T-helper 1 cell treated with Interleukin-12 subunit alpha and Interleukin-12 subunit beta and Interleukin-4 antibody, amounts not matched to agents 30 μg/mL and 1 μg/mL, for 36 hours (primary cell): ENCODE data around the gene ADRA2A.
A peak's percentile ranks its signal among the peaks of the same experiment; 100 is the strongest.

Source experiments
- H3K27ac Mint-ChIP-seq: one replicate; pipeline ENCODE4 v1.8.0; 2021; ENCODE audit warnings: mild to moderate bottlenecking, mixed read lengths
- H3K27me3 Mint-ChIP-seq: one replicate; pipeline ENCODE4 v1.8.0; 2021; ENCODE audit warnings: low read depth, mixed read lengths
- H3K36me3 Mint-ChIP-seq: one replicate; pipeline ENCODE4 v1.8.0; 2021; ENCODE audit warnings: low read depth, mixed read lengths
- H3K4me1 Mint-ChIP-seq: one replicate; pipeline ENCODE4 v1.8.0; 2021; ENCODE audit warnings: low read depth, mixed read lengths
- H3K4me3 Mint-ChIP-seq: one replicate; pipeline ENCODE4 v1.8.0; 2021; ENCODE audit warnings: mild to moderate bottlenecking, moderate library complexity, mixed read lengths
- H3K9me3 Mint-ChIP-seq: one replicate; pipeline ENCODE4 v1.8.0; 2021; ENCODE audit warnings: mixed read lengths

Gene ADRA2A

DNA sequence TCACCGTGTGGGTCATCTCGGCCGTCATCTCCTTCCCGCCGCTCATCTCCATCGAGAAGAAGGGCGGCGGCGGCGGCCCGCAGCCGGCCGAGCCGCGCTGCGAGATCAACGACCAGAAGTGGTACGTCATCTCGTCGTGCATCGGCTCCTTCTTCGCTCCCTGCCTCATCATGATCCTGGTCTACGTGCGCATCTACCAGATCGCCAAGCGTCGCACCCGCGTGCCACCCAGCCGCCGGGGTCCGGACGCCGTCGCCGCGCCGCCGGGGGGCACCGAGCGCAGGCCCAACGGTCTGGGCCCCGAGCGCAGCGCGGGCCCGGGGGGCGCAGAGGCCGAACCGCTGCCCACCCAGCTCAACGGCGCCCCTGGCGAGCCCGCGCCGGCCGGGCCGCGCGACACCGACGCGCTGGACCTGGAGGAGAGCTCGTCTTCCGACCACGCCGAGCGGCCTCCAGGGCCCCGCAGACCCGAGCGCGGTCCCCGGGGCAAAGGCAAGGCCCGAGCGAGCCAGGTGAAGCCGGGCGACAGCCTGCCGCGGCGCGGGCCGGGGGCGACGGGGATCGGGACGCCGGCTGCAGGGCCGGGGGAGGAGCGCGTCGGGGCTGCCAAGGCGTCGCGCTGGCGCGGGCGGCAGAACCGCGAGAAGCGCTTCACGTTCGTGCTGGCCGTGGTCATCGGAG lies 1.8 kb downstream of the ADRA2A start:
- H3K9me3 Mint-ChIP-seq: no peaks in the 10 kb centered on the region
- peaks cover 58% of the 10 kb centered on the region for H3K27me3 Mint-ChIP-seq
- no peak overlapping the region for H3K27ac Mint-ChIP-seq
- no peaks in the 10 kb centered on the region for H3K36me3 Mint-ChIP-seq
- no peak overlapping the region for H3K4me3 Mint-ChIP-seq
- peaks cover 4% of the 10 kb centered on the region for H3K4me1 Mint-ChIP-seq

DNA sequence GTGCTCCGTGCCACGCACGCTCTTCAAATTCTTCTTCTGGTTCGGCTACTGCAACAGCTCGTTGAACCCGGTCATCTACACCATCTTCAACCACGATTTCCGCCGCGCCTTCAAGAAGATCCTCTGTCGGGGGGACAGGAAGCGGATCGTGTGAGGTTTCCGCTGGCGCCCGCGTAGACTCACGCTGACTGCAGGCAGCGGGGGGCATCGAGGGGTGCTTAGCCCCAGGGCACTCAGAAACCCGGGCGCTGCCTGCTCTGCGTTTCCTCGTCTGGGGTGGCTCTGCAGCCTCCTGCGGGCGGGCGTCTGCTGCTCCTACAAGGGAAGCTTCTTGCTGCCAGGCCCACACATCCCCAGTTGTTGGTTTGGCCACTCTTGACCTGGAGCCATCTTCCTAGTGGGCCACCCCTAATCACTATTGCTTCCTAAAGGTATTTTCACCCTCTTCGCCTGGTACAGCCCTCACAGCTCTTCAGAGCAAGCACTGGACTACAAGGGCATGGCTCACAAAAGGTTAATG lies 2.5 kb downstream of the ADRA2A start:
- Mint-ChIP-seq H3K27ac (no peak overlapping the region), H3K36me3 (no peaks in the 10 kb centered on the region), H3K9me3 (no peaks in the 10 kb centered on the region), H3K4me1 (peaks cover 4% of the 10 kb centered on the region), H3K27me3 (peaks cover 53% of the 10 kb centered on the region), H3K4me3 (peak overlapping the region; percentile 28)

GRCh38 chr10:111079781-111080180 lies 3.0 kb downstream of the ADRA2A start:
- no peak overlapping the region for H3K4me3 Mint-ChIP-seq
- H3K9me3 Mint-ChIP-seq: no peaks in the 10 kb centered on the region
- H3K27me3 Mint-ChIP-seq: peaks cover 52% of the 10 kb centered on the region

GRCh38 chr10:111080224-111080623 lies 3.4 kb downstream of the ADRA2A start:
- H3K4me1 Mint-ChIP-seq: peaks cover 2% of the 10 kb centered on the region
- H3K4me3 Mint-ChIP-seq: no peak overlapping the region
- no peaks in the 10 kb centered on the region for H3K36me3 Mint-ChIP-seq
- H3K27me3 Mint-ChIP-seq: peaks cover 50% of the 10 kb centered on the region
- no peak overlapping the region for H3K27ac Mint-ChIP-seq
- no peaks in the 10 kb centered on the region for H3K9me3 Mint-ChIP-seq

More at GRCh38 chr10:111079781-111080180, 3.0 kb downstream of the ADRA2A start:
- Mint-ChIP-seq H3K36me3 (no peaks in the 10 kb centered on the region), H3K4me1 (peaks cover 4% of the 10 kb centered on the region), H3K27ac (no peak overlapping the region)

DNA sequence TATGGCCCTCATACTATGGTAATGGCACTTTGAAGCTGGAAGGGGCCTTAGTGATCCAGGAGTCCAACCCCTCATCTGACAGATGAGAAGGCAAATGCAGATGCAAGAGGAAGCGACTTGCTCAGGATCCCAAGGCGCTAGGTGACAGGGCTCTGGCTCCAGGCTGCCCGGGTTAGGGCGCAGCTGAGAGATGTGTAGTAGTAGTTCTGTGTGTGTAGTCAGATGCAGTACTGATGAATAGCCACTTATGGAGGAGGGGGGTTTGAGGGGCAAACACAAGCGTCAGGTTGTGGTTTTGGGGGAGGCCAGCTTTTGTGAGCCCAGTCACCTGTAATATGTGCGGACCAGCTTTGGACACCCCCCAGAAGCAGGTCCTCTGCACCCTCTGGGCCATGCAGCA lies 4.8 kb downstream of the ADRA2A start:
- peaks cover 2% of the 10 kb centered on the region for H3K4me1 Mint-ChIP-seq
- H3K27me3 Mint-ChIP-seq: peaks cover 43% of the 10 kb centered on the region
- H3K9me3 Mint-ChIP-seq: no peaks in the 10 kb centered on the region
- H3K27ac Mint-ChIP-seq: no peak overlapping the region
- no peaks in the 10 kb centered on the region for H3K36me3 Mint-ChIP-seq
- no peak overlapping the region for H3K4me3 Mint-ChIP-seq

GRCh38 chr10:111082102-111082975 lies 5.5 kb downstream of the ADRA2A start:
- Mint-ChIP-seq H3K9me3 (no peaks in the 10 kb centered on the region), H3K27ac (no peak overlapping the region), H3K36me3 (no peaks in the 10 kb centered on the region), H3K4me1 (peaks cover 2% of the 10 kb centered on the region), H3K27me3 (peaks cover 42% of the 10 kb centered on the region), H3K4me3 (no peak overlapping the region)

GRCh38 chr10:111083222-111084095 lies 6.6 kb downstream of the ADRA2A start:
- Mint-ChIP-seq H3K4me1 (no peaks in the 10 kb centered on the region), H3K27ac (no peak overlapping the region), H3K9me3 (no peaks in the 10 kb centered on the region), H3K27me3 (peaks cover 33% of the 10 kb centered on the region), H3K36me3 (no peaks in the 10 kb centered on the region), H3K4me3 (no peak overlapping the region)

DNA sequence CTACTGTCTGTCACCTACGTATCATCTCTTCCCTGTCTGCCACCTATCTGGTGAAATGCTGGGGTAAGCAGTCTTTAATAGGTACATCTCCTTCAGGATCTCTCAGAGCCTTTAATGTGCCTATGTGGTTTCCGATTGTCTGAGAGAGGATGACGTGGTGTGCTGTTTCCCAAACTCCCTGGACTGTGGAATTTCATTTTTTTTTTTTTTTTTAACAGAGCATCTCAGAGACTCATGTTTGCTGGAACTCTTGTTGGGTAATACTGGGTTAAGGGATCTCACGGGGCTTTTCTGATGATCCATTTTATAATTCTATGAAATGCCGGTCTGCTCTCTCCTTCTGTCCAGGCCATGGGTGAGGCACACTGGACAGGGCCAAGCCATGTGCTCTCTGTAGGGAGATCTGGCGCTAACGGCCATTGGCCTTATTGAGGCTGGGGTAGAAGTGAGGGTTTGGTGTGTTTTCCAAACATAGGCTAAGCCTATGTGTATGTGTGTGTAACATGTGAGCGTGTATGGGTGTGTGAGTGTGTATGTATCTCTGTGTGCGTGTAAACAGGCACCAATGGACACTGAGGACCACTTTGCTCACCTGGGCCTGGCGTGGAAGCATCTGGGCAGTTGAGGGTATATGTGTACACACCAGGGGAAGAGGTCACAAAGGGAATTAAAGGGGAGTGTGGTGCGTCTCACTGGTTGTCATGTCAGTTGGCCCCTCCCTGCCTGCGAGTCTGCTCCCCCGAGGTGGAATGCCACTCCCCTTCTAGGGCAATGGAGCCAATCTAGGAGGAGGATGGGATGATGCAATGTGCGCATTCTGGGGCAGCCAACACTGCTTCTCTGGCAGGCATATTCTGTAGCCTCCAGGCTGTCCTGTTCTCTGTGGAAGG lies 7.8 kb downstream of the ADRA2A start:
- no peak overlapping the region for H3K27ac Mint-ChIP-seq
- no peaks in the 10 kb centered on the region for H3K36me3 Mint-ChIP-seq
- no peaks in the 10 kb centered on the region for H3K9me3 Mint-ChIP-seq
- H3K27me3 Mint-ChIP-seq: peaks cover 32% of the 10 kb centered on the region
- H3K4me3 Mint-ChIP-seq: no peak overlapping the region
- H3K4me1 Mint-ChIP-seq: no peaks in the 10 kb centered on the region

DNA sequence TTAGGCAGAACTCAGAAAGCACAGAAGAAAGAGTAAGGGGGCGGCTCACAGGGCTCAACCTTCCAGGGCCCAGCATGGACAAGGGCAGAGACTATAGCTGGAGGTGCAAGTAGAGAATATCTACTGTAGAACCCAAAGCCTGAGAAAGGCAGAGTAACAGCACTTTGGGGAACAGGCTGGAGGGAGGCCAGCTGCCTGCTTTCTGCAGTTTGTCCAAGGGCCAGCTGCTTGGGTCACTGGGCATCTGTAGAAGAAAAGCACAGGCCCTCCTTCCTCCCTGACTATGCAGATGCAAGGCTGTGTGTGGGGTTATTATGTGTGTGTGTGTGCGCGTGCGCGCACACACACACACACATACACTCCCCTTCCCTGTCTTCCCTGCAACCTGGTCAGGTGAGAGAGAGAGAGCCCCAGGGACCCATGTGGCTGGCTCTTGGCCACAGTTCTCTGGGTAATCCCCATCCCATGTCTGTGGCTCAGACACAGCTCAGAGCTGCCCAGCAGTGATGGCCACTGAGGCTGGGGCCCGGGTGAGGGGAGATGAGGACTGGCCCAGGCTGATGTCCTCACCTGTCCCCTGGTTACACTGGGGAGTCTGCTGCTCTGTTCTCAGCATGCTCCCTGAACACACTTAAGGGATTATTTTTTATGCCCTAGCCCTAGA lies 9.0 kb downstream of the ADRA2A start:
- Mint-ChIP-seq H3K27ac (no peak overlapping the region), H3K9me3 (no peaks in the 10 kb centered on the region), H3K4me3 (no peak overlapping the region), H3K27me3 (peaks cover 32% of the 10 kb centered on the region), H3K4me1 (no peaks in the 10 kb centered on the region), H3K36me3 (no peaks in the 10 kb centered on the region)

DNA sequence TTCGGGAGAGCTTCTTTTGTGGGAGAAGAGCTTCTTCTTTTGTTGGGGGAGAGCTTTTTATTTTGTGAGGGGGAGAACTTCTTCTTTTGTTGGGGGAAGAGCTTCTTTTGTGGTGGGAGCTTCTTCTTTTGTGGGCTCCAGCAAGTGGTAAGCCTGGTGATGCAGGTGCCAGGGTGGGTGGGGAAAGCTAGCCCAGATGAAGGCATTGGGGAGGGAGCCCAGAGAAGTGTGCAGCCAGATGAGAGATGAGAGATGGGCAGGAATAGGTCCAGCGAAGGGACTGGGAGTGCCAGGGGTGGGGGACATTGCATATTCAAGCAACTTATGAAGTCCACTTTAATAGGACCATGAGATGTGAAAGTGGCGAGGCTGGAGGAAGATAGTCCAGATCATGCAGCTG lies 9.7 kb downstream of the ADRA2A start:
- peaks cover 36% of the 10 kb centered on the region for H3K27me3 Mint-ChIP-seq
- no peaks in the 10 kb centered on the region for H3K36me3 Mint-ChIP-seq
- H3K4me3 Mint-ChIP-seq: no peak overlapping the region
- no peak overlapping the region for H3K27ac Mint-ChIP-seq
- H3K9me3 Mint-ChIP-seq: no peaks in the 10 kb centered on the region
- H3K4me1 Mint-ChIP-seq: no peaks in the 10 kb centered on the region

DNA sequence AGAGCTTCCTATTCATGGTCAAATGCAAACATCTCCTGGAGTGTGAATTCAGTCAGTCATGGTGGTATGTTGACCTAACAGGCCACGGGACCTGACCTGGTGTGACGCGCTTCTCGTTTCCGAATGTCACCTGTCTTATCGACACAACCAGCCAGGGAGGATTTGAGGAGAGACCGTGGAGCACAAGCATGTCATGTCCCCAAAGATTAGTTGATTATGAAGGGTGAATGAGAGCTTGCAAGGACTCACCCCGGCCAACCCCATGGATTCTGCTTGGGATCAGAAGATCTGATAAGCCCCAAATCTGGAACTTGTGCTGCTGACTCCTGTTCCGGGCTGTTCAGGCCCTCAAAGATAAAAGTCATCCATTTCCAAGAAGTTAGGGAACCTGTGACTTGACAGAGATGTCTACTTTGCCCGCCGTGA lies 10.5 kb downstream of the ADRA2A start:
- H3K27ac Mint-ChIP-seq: no peak overlapping the region
- H3K4me1 Mint-ChIP-seq: no peaks in the 10 kb centered on the region
- no peak overlapping the region for H3K4me3 Mint-ChIP-seq
- H3K27me3 Mint-ChIP-seq: peaks cover 41% of the 10 kb centered on the region
- H3K9me3 Mint-ChIP-seq: no peaks in the 10 kb centered on the region
- no peaks in the 10 kb centered on the region for H3K36me3 Mint-ChIP-seq

GRCh38 chr10:111087968-111088505 lies 11.2 kb downstream of the ADRA2A start:
- peaks cover 45% of the 10 kb centered on the region for H3K27me3 Mint-ChIP-seq
- H3K36me3 Mint-ChIP-seq: no peaks in the 10 kb centered on the region
- no peaks in the 10 kb centered on the region for H3K4me1 Mint-ChIP-seq
- no peaks in the 10 kb centered on the region for H3K9me3 Mint-ChIP-seq
- no peak overlapping the region for H3K4me3 Mint-ChIP-seq
- peak overlapping the region; percentile 43 for H3K27ac Mint-ChIP-seq

DNA sequence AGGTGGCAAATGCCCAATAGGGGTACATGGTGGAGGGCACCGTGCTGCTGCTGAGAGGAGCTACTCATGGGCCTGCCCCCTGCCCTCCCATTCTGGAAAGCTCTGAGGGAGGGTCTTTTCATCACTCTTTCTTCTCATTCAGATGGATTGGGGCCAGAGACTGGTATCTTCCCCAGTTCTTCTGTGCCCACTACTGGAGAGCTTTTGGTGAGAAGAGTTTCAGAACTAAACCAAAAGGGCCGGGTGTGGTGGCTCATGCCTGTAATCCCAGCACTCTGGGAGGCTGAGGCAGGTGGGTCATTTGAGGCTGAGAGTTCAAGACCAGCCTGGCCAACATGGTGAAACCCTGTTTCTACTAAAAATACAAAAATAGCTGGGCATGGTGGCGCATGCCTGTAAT lies 12.5 kb downstream of the ADRA2A start:
- Mint-ChIP-seq H3K4me3 (no peak overlapping the region), H3K9me3 (no peaks in the 10 kb centered on the region), H3K27ac (no peak overlapping the region), H3K27me3 (peaks cover 45% of the 10 kb centered on the region), H3K36me3 (no peaks in the 10 kb centered on the region), H3K4me1 (no peaks in the 10 kb centered on the region)
